ENCODE measurements around the gene ODAD3.

DNA sequence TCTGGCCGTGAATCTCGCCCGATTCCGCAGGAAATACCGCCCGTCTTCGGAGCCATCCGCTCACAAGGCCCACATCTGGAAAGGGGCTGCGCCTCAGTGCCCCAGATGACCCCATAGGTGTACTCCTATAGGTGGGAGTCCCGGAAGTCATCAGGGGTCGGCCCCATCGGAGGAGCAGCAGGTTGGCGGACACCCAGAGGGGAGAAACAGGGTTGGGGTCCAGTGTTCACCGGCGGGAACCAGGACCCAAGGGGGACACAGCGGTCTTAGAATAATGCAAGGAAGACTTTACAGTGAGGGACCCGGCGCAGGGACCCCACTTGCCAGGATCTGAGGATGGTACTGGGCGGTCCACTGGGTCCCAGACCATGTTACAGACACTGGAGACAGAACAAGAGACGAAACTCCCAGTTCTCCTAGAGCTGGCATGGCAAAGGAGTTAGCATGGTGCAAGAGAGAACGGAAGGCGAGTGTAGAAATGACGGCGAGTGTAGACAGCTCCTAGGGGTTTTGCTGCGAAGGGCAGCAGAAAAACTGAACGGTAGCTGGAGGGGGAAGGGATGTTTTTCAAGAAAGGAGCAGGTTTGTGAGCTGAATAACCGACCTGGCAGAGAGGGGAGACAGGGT lies 11.6 kb downstream of the ODAD3 start:
- TF ChIP-seq, protein P1, sequence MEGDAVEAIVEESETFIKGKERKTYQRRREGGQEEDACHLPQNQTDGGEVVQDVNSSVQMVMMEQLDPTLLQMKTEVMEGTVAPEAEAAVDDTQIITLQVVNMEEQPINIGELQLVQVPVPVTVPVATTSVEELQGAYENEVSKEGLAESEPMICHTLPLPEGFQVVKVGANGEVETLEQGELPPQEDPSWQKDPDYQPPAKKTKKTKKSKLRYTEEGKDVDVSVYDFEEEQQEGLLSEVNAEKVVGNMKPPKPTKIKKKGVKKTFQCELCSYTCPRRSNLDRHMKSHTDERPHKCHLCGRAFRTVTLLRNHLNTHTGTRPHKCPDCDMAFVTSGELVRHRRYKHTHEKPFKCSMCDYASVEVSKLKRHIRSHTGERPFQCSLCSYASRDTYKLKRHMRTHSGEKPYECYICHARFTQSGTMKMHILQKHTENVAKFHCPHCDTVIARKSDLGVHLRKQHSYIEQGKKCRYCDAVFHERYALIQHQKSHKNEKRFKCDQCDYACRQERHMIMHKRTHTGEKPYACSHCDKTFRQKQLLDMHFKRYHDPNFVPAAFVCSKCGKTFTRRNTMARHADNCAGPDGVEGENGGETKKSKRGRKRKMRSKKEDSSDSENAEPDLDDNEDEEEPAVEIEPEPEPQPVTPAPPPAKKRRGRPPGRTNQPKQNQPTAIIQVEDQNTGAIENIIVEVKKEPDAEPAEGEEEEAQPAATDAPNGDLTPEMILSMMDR (IDR thresholded peaks at IDR 0.05; ENCODE audit: borderline replicate concordance, extremely low read depth, low read length, poor library complexity, severe bottlenecking) = no peak
- TF ChIP-seq EZH2 (IDR thresholded peaks at IDR 0.05; ENCODE audit: borderline replicate concordance, low read depth, low read length, severe bottlenecking) = no peak

All from DND-41 (cell line).